Measurements from ENCODE around the gene NXN.
"Not testable (repeated sequence)": the region's sequence is repeated elsewhere in the genome, so short reads cannot be mapped to it uniquely, and the experiment has no call there.

Gene NXN

GRCh38 chr17:978103-979093 lies 1.2 kb downstream of the NXN start:
- DNase-seq = peak in 3 of 6 experiments; percentile 5 to 40 (median 13)

GRCh38 chr17:977166-977565 lies 2.4 kb downstream of the NXN start:
- DNase-seq = no peak

GRCh38 chr17:976312-976711 lies 3.3 kb downstream of the NXN start:
- DNase-seq = no peak

- DNase-seq = no peak
These were observed 4.1 kb downstream of the NXN start for GRCh38 chr17:975371-975915.

- DNase-seq = not testable (repeated sequence)
These were observed 4.8 kb downstream of the NXN start for GRCh38 chr17:974778-975177.

GRCh38 chr17:973053-973452 lies 6.5 kb downstream of the NXN start:
- DNase-seq = no peak

- not testable (repeated sequence) for DNase-seq
These were observed 7.7 kb downstream of the NXN start for GRCh38 chr17:971861-972260.

GRCh38 chr17:970364-970763 lies 9.2 kb downstream of the NXN start:
- no peak for DNase-seq

GRCh38 chr17:969811-970355 lies 9.7 kb downstream of the NXN start:
- no peak for DNase-seq

- no peak for DNase-seq
These were observed 10.5 kb downstream of the NXN start for GRCh38 chr17:968812-969730.

- DNase-seq = no peak
These were observed 12.5 kb downstream of the NXN start for GRCh38 chr17:967122-967521.

- DNase-seq = no peak
These were observed 14.1 kb downstream of the NXN start for GRCh38 chr17:965311-965989.

- DNase-seq = no peak
These were observed 14.7 kb downstream of the NXN start for GRCh38 chr17:964876-965275.

- no peak for DNase-seq
These were observed 16.9 kb downstream of the NXN start for GRCh38 chr17:962670-963069.

- DNase-seq = no peak
These were observed 17.4 kb downstream of the NXN start for GRCh38 chr17:962166-962565.

GRCh38 chr17:958712-959451 lies 20.7 kb downstream of the NXN start:
- no peak for DNase-seq

- no peak for DNase-seq
These were observed 21.6 kb downstream of the NXN start for GRCh38 chr17:957856-958421.

GRCh38 chr17:956905-957304 lies 22.7 kb downstream of the NXN start:
- no peak for DNase-seq

- DNase-seq = no peak
These were observed 25.0 kb downstream of the NXN start for GRCh38 chr17:954431-955164.

- no peak for DNase-seq
These were observed 25.8 kb downstream of the NXN start for GRCh38 chr17:953767-954166.

- not testable (repeated sequence) for DNase-seq
These were observed 27.0 kb downstream of the NXN start for GRCh38 chr17:952592-952991.
